HepG2 (cell line): ENCODE data around the gene CMTM5. TPM values are rescaled to one million over a fixed set of nuclear protein-coding genes. Genes with fewer than 3 reads are reported as not detected.

ENCODE experiments used
- HCFC1 ChIP-seq: fragments of 150-350 bp; IDR thresholded peaks from 2 replicates; pipeline ENCODE4 v1.6.1; 2014; ENCODE audit warnings: low read depth, low read length
- KDM6A ChIP-seq: IDR thresholded peaks from 2 replicates; pipeline ENCODE4 v1.6.1; 2016; ENCODE audit warnings: low read depth
- MLXIP ChIP-seq: sonication (generic); formaldehyde crosslinking; IDR thresholded peaks from 2 replicates; pipeline ENCODE4 v1.9.0; 2021; ENCODE audit warnings: missing genetic modification reagents, borderline replicate concordance
- NR2F1 ChIP-seq, 2 experiments: fragments of 450-650 bp in 1 of 2; formaldehyde crosslinking in 1 of 2; IDR thresholded peaks; 2 replicates each; pipeline versions ENCODE4 v1.5.0 to v1.6.1; 2016 to 2020; ENCODE audit warnings: mild to moderate bottlenecking in 1 of 2, missing compliant biosample characterization in 1 of 2, missing genetic modification reagents in 1 of 2, moderate library complexity in 1 of 2
- POLR2A ChIP-seq, 2 experiments: IDR thresholded peaks; 2 replicates each; pipeline ENCODE4 v1.6.1; 2011; ENCODE audit warnings: low read depth in 2 of 2, low read length in 2 of 2, mild to moderate bottlenecking in 1 of 2, moderate library complexity in 1 of 2; ENCODE audit not compliant: insufficient read depth in 1 of 2
- RFX5 ChIP-seq: IDR thresholded peaks from 2 replicates; pipeline ENCODE4 v1.6.1; 2011; ENCODE audit warnings: low read depth, low read length, improper control_type of control experiment
- SNAPC4 ChIP-seq: sonication (generic); formaldehyde crosslinking; IDR thresholded peaks from 2 replicates; pipeline ENCODE4 v1.4.0; 2020; ENCODE audit warnings: mild to moderate bottlenecking, missing genetic modification reagents
- SSRP1 ChIP-seq: IDR thresholded peaks from 2 replicates; pipeline ENCODE4 v1.6.1; 2016; ENCODE audit warnings: control low read depth
- THAP11 ChIP-seq: IDR thresholded peaks from 2 replicates; pipeline ENCODE4 v1.6.1; 2016; ENCODE audit warnings: missing biosample characterization, missing genetic modification reagents
- XRCC5 ChIP-seq: fragments of 200-400 bp; formaldehyde crosslinking; optimal IDR thresholded peaks from 2 replicates; pipeline ENCODE3; 2017; ENCODE audit warnings: mild to moderate bottlenecking, low read length
- ZBTB8A ChIP-seq: sonication (generic); formaldehyde crosslinking; IDR thresholded peaks from 2 replicates; pipeline ENCODE4 v1.4.0; 2020; ENCODE audit warnings: mild to moderate bottlenecking, low read depth, missing genetic modification reagents, borderline replicate concordance
- ZMAT3 ChIP-seq: sonication (generic); formaldehyde crosslinking; conservative IDR thresholded peaks from 2 replicates; pipeline ENCODE4 v1.7.0; 2021; ENCODE audit warnings: missing genetic modification reagents
- ZNF292 ChIP-seq: sonication (generic); formaldehyde crosslinking; IDR thresholded peaks from 2 replicates; pipeline ENCODE4 v1.8.1; 2022; ENCODE audit warnings: mild to moderate bottlenecking, low read depth, missing genetic modification reagents, borderline replicate concordance
- ZNF556 ChIP-seq: sonication (generic); formaldehyde crosslinking; IDR thresholded peaks from 2 replicates; pipeline ENCODE4 v1.4.0; 2020; ENCODE audit warnings: mild to moderate bottlenecking, missing genetic modification reagents, borderline replicate concordance
- ZNF790 ChIP-seq: sonication (generic); formaldehyde crosslinking; IDR thresholded peaks from 2 replicates; pipeline ENCODE4 v1.8.0; 2022; ENCODE audit warnings: missing genetic modification reagents, mild to moderate bottlenecking, borderline replicate concordance
- ZSCAN9 ChIP-seq: IDR thresholded peaks from 2 replicates; pipeline ENCODE4 v1.6.1; 2016; ENCODE audit warnings: borderline replicate concordance
- polyA plus RNA-seq, 8 experiments: library from polyadenylated mRNA; depleted of rRNA in 3 of 8; stranded (reverse) in 7 of 8; unstranded in 1 of 8; fragments of >200 nt; fragmentation: Illumina TruSeq in 4 of 8; extraction: Trizol in 4 of 8; gene quantifications; 2 replicates each; pipeline versions ENCODE4 v1.2.1 to v1.2.3, GENCODE V29; 2011 to 2016; ENCODE audit warnings: low read depth in 4 of 8, missing spikeins in 1 of 8, mixed read lengths in 1 of 8; ENCODE audit not compliant: insufficient read depth in 1 of 8
- total RNA-seq, 5 experiments: library from RNA; depleted of rRNA; stranded (reverse); fragments of >200 nt; fragmentation: Illumina TruSeq; extraction: Trizol; gene quantifications; 2 replicates each; pipeline ENCODE4 v1.2.3, GENCODE V29; 2016; ENCODE audit warnings: low read depth in 1 of 5
- TF ChIP-seq, protein P1 (sequence below): sonication (generic); formaldehyde crosslinking; IDR thresholded peaks from 2 replicates; pipeline ENCODE4 v1.4.0; 2020; ENCODE audit warnings: missing genetic modification reagents
- TF ChIP-seq, protein P2 (sequence below): IDR thresholded peaks from 2 replicates; pipeline ENCODE4 v1.6.1; 2018; ENCODE audit warnings: missing genetic modification reagents

The CMTM5 gene
- total and polyA plus RNA-seq, 2 of the 13 experiments (the other 11 are each of a cell fraction or from before 2014, with no cell fraction given): not detected

DNA sequence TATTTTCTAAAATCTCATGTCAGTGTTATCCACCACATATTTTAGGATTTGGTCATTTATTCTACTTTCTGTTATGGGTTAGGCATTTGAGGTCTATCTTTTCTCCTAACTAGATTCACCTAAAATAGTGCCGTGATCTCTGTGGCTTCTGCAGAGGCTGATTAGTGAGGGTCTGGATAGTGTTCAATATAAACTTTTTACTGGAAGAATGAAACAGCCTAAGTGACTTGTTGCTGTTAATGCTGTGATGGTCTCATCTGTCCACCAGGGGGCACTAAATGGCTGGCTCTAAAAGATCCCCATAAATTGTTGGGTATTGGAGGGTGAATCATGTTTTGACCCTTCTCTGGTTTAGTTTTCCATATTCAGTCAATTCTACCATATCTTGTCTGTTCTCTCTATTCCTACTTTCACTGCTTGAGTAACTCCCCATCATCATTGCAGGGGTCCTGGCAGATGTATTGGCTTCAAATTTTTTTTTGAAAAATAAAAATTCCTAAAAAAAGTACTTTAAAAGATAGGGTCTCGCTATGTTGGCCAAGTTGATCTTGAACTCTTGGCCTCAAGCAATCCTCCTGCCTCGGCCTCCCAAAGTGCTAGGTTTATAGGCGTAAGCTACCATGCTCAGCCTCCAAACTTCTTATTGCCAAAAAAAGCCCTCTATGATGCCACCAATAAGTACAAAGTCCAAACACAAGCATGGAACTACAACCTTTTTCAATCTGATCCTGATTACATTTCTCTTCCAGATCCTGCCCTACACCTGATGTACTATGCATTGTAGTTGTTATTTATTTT lies 48.7 kb upstream of the CMTM5 start (continued):
- TF ChIP-seq ZNF790 (no peak), ZNF292 (CRISPR knock-in tag) (no peak), KDM6A (CRISPR knock-in tag) (peak; percentile 52; the same call in 1 of the 2 replicates), HCFC1 (no peak), SNAPC4 (CRISPR knock-in tag) (no peak), ZMAT3 (CRISPR knock-in tag) (no peak), RFX5 (no peak), THAP11 (0 out of 2 replicates have a peak, but pooled peaks have one; percentile 38), MLXIP (CRISPR knock-in tag) (no peak), ZSCAN9 (CRISPR knock-in tag) (0 out of 2 replicates have a peak, but pooled peaks have one; percentile 60), XRCC5 (peak; percentile 79), NR2F1 (CRISPR knock-in tag; IDR thresholded peaks at IDR 0.05) (0 out of 4 replicates have a peak, but pooled peaks of 1 of the 2 experiments have one; percentile 47), ZNF556 (CRISPR knock-in tag) (no peak), POLR2A (IDR thresholded peaks at IDR 0.05; ENCODE audit: insufficient read depth in 1 of 2, low read depth in 2 of 2, low read length in 2 of 2) (no peak; a peak in 1 of 4 replicates), ZBTB8A (CRISPR knock-in tag) (no peak), SSRP1 (0 out of 2 replicates have a peak, but pooled peaks have one; percentile 64)
- TF ChIP-seq, protein P1, sequence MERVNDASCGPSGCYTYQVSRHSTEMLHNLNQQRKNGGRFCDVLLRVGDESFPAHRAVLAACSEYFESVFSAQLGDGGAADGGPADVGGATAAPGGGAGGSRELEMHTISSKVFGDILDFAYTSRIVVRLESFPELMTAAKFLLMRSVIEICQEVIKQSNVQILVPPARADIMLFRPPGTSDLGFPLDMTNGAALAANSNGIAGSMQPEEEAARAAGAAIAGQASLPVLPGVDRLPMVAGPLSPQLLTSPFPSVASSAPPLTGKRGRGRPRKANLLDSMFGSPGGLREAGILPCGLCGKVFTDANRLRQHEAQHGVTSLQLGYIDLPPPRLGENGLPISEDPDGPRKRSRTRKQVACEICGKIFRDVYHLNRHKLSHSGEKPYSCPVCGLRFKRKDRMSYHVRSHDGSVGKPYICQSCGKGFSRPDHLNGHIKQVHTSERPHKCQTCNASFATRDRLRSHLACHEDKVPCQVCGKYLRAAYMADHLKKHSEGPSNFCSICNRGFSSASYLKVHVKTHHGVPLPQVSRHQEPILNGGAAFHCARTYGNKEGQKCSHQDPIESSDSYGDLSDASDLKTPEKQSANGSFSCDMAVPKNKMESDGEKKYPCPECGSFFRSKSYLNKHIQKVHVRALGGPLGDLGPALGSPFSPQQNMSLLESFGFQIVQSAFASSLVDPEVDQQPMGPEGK (CRISPR knock-in tag): peak; percentile 31; the same call in 1 of the 2 replicates
- TF ChIP-seq, protein P2, sequence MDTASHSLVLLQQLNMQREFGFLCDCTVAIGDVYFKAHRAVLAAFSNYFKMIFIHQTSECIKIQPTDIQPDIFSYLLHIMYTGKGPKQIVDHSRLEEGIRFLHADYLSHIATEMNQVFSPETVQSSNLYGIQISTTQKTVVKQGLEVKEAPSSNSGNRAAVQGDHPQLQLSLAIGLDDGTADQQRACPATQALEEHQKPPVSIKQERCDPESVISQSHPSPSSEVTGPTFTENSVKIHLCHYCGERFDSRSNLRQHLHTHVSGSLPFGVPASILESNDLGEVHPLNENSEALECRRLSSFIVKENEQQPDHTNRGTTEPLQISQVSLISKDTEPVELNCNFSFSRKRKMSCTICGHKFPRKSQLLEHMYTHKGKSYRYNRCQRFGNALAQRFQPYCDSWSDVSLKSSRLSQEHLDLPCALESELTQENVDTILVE: peak; percentile 33; the same call in 1 of the 2 replicates
